DND-41 (cell line): ENCODE measurements around the gene TMEM232.

Experiments used
- ATAC-seq: fragments of 200-7000 bp; cut with Tn5 transposase; 3 replicates; pipeline ENCODE4 v1.9.1; 2021; ENCODE audit warnings: low read depth; ENCODE audit not compliant: insufficient read depth
- DNase-seq: peaks from one replicate; pipeline ENCODE4 v3.0.0-alpha.2; 2020
- H2AFZ ChIP-seq: 2 replicates; pipeline ENCODE4 v1.6.0; 2012; ENCODE audit warnings: low read depth, low read length
- H3K27ac ChIP-seq: 2 replicates; pipeline ENCODE4 v1.5.1; 2012; ENCODE audit warnings: low read length, inconsistent platforms
- H3K27me3 ChIP-seq: fragments of 200-600 bp; sonication (generic); 2 replicates; pipeline ENCODE4 v1.6.0; 2012; ENCODE audit warnings: low read length, mild to moderate bottlenecking, inconsistent platforms; ENCODE audit not compliant: insufficient read depth, poor library complexity
- H3K36me3 ChIP-seq: 2 replicates; pipeline ENCODE4 v1.5.1; 2012; ENCODE audit warnings: low read length, inconsistent platforms; ENCODE audit not compliant: insufficient read depth
- H3K4me1 ChIP-seq: 2 replicates; pipeline ENCODE4 v1.5.1; 2012; ENCODE audit warnings: mild to moderate bottlenecking, low read length; ENCODE audit not compliant: insufficient read depth
- H3K4me2 ChIP-seq: 2 replicates; pipeline ENCODE4 v1.6.0; 2012; ENCODE audit warnings: mild to moderate bottlenecking, moderate library complexity, low read length, inconsistent platforms; ENCODE audit not compliant: insufficient read depth
- H3K4me3 ChIP-seq, 2 experiments: fragments of 200-600 bp in 1 of 2; shearing (Covaris generic) in 1 of 2; 2 replicates each; pipeline ENCODE4 v1.5.1; 2012 to 2016; ENCODE audit warnings: inconsistent platforms in 2 of 2, low read length in 2 of 2, mild to moderate bottlenecking in 2 of 2, low read depth in 1 of 2, moderate library complexity in 1 of 2
- H3K79me2 ChIP-seq: 2 replicates; pipeline ENCODE4 v1.6.0; 2012; ENCODE audit warnings: low read length, inconsistent platforms; ENCODE audit not compliant: insufficient read depth
- H3K9ac ChIP-seq: 2 replicates; pipeline ENCODE4 v1.6.0; 2012; ENCODE audit warnings: low read depth, mild to moderate bottlenecking, inconsistent platforms, low read length, moderate library complexity
- H3K9me3 ChIP-seq: 2 replicates; pipeline ENCODE4 v1.5.1; 2012; ENCODE audit warnings: low read length, moderate library complexity, mild to moderate bottlenecking, inconsistent platforms; ENCODE audit not compliant: insufficient read depth, severe bottlenecking
- H4K20me1 ChIP-seq: 2 replicates; pipeline ENCODE4 v1.6.0; 2012; ENCODE audit warnings: low read length; ENCODE audit not compliant: insufficient read depth
- CTCF ChIP-seq: IDR thresholded peaks from 2 replicates; pipeline ENCODE4 v1.5.1; 2012; ENCODE audit warnings: borderline replicate concordance, low read length, moderate library complexity, mild to moderate bottlenecking; ENCODE audit not compliant: poor library complexity, severe bottlenecking; ENCODE audit errors: extremely low read depth
- EZH2 ChIP-seq: IDR thresholded peaks from 3 replicates; pipeline ENCODE4 v1.6.1; 2012; ENCODE audit warnings: borderline replicate concordance, low read depth, mild to moderate bottlenecking, moderate library complexity, low read length, inconsistent platforms; ENCODE audit not compliant: severe bottlenecking

TMEM232 gene

GRCh38 chr5:110439296-110439695, 287.2 kb downstream of the TMEM232 start:
- H3K27me3 ChIP-seq: no peaks in the 10 kb centered on the region
- no peak overlapping the region for H3K4me3 ChIP-seq
- no peaks in the 10 kb centered on the region for H3K79me2 ChIP-seq
- H2AFZ ChIP-seq: no peak overlapping the region
- no peak overlapping the region for H3K4me2 ChIP-seq
- DNase-seq: no peak
- H3K4me1 ChIP-seq: no peaks in the 10 kb centered on the region
- no peak overlapping the region for H3K27ac ChIP-seq
- H3K36me3 ChIP-seq: no peaks in the 10 kb centered on the region
- H3K9me3 ChIP-seq: no peaks in the 10 kb centered on the region
- no peak for ATAC-seq
- TF ChIP-seq CTCF: no peak
- no peak for TF ChIP-seq EZH2
- no peaks in the 10 kb centered on the region for H4K20me1 ChIP-seq
- no peak overlapping the region for H3K9ac ChIP-seq

- no peak overlapping the region for H3K4me2 ChIP-seq
- no peaks in the 10 kb centered on the region for H3K4me1 ChIP-seq
- DNase-seq: no peak
- H3K79me2 ChIP-seq: no peaks in the 10 kb centered on the region
- no peaks in the 10 kb centered on the region for H4K20me1 ChIP-seq
- H3K9me3 ChIP-seq: no peaks in the 10 kb centered on the region
- no peak for ATAC-seq
- H3K9ac ChIP-seq: no peak overlapping the region
- H3K27me3 ChIP-seq: no peaks in the 10 kb centered on the region
- no peak overlapping the region for H3K4me3 ChIP-seq
- TF ChIP-seq CTCF (no peak), EZH2 (no peak)
- H2AFZ ChIP-seq: no peak overlapping the region
- no peak overlapping the region for H3K27ac ChIP-seq
- no peaks in the 10 kb centered on the region for H3K36me3 ChIP-seq
Observed at GRCh38 chr5:110435207-110435606, 291.3 kb downstream of the TMEM232 start.

- ATAC-seq (no peak), DNase-seq (no peak)
- TF ChIP-seq CTCF (no peak), EZH2 (no peak)
- no peaks in the 10 kb centered on the region for H4K20me1 ChIP-seq
- H3K4me3 ChIP-seq: no peak overlapping the region
- H2AFZ ChIP-seq: no peak overlapping the region
- no peak overlapping the region for H3K9ac ChIP-seq
- H3K27me3 ChIP-seq: no peaks in the 10 kb centered on the region
- no peaks in the 10 kb centered on the region for H3K9me3 ChIP-seq
- H3K4me1 ChIP-seq: no peaks in the 10 kb centered on the region
- H3K79me2 ChIP-seq: no peaks in the 10 kb centered on the region
- H3K27ac ChIP-seq: no peak overlapping the region
- H3K36me3 ChIP-seq: no peaks in the 10 kb centered on the region
- no peak overlapping the region for H3K4me2 ChIP-seq
Observed at GRCh38 chr5:110431603-110432002, 294.9 kb downstream of the TMEM232 start.

- no peak overlapping the region for H3K4me3 ChIP-seq
- TF ChIP-seq EZH2 (no peak), CTCF (peak; percentile 47)
- no peaks in the 10 kb centered on the region for H3K79me2 ChIP-seq
- H3K27me3 ChIP-seq: no peaks in the 10 kb centered on the region
- H3K36me3 ChIP-seq: no peaks in the 10 kb centered on the region
- no peaks in the 10 kb centered on the region for H3K9me3 ChIP-seq
- H3K4me1 ChIP-seq: no peaks in the 10 kb centered on the region
- H2AFZ ChIP-seq: no peak overlapping the region
- H4K20me1 ChIP-seq: no peaks in the 10 kb centered on the region
- H3K4me2 ChIP-seq: no peak overlapping the region
- H3K27ac ChIP-seq: no peak overlapping the region
- DNase-seq (no peak), ATAC-seq (no peak)
- no peak overlapping the region for H3K9ac ChIP-seq
Observed at GRCh38 chr5:110414360-110414759, 312.1 kb downstream of the TMEM232 start.
